HepG2 (cell line): ENCODE results near the gene CTRL. TPM values are rescaled to one million over a fixed set of nuclear protein-coding genes. Genes with fewer than 3 reads are reported as not detected.

ENCODE experiments used
- ATF4 ChIP-seq, 2 experiments: fragments of 450-650 bp in 1 of 2; sonication (generic) in 1 of 2; formaldehyde crosslinking; IDR thresholded peaks; 2 replicates each; pipeline versions ENCODE4 v1.5.0 to v1.8.0; 2020 to 2022; ENCODE audit warnings: mild to moderate bottlenecking in 1 of 2, missing genetic modification reagents in 1 of 2
- CAMTA2 ChIP-seq: sonication (generic); formaldehyde crosslinking; IDR thresholded peaks from 2 replicates; pipeline ENCODE4 v1.4.0; 2020; ENCODE audit warnings: mild to moderate bottlenecking, missing genetic modification reagents, borderline replicate concordance
- CERS6 ChIP-seq: sonication (generic); formaldehyde crosslinking; IDR thresholded peaks from 2 replicates; pipeline ENCODE4 v1.5.0; 2020; ENCODE audit warnings: missing genetic modification reagents
- EHMT2 ChIP-seq: fragments of 200-600 bp; sonication (generic); IDR thresholded peaks from 2 replicates; pipeline ENCODE4 v1.7.0; 2017; ENCODE audit warnings: antibody characterized with exemption, low read depth, low read length, borderline replicate concordance
- FLYWCH1 ChIP-seq: sonication (generic); formaldehyde crosslinking; IDR thresholded peaks from 2 replicates; pipeline ENCODE4 v1.8.1; 2023; ENCODE audit warnings: mild to moderate bottlenecking, missing genetic modification reagents
- GABPB1 ChIP-seq: IDR thresholded peaks from 2 replicates; pipeline ENCODE4 v1.6.1; 2016; ENCODE audit warnings: mild to moderate bottlenecking, missing genetic modification reagents, moderate library complexity, missing compliant biosample characterization
- HDAC2 ChIP-seq: sonication (generic); formaldehyde crosslinking; IDR thresholded peaks from 2 replicates; pipeline ENCODE4 v1.4.0; 2020; ENCODE audit warnings: missing genetic modification reagents
- ISX ChIP-seq: sonication (generic); formaldehyde crosslinking; conservative IDR thresholded peaks from 2 replicates; pipeline ENCODE4 v1.5.0; 2020; ENCODE audit warnings: missing genetic modification reagents
- MXI1 ChIP-seq: IDR thresholded peaks from 3 replicates; pipeline ENCODE4 v1.6.1; 2012; ENCODE audit warnings: low read depth, low read length, inconsistent platforms, borderline replicate concordance
- NCOA1 ChIP-seq: sonication (generic); formaldehyde crosslinking; IDR thresholded peaks from 2 replicates; pipeline ENCODE4 v1.9.0; 2021; ENCODE audit warnings: missing genetic modification reagents
- NR0B2 ChIP-seq: sonication (generic); formaldehyde crosslinking; IDR thresholded peaks from 2 replicates; pipeline ENCODE4 v1.4.0; 2020; ENCODE audit warnings: mild to moderate bottlenecking, missing genetic modification reagents
- PHB2 ChIP-seq: fragments of 450-650 bp; IDR thresholded peaks from 2 replicates; pipeline ENCODE4 v1.6.1; 2018; ENCODE audit not compliant: partially characterized antibody
- RARG ChIP-seq: sonication (generic); formaldehyde crosslinking; IDR thresholded peaks from 2 replicates; pipeline ENCODE4 v1.4.0; 2020; ENCODE audit warnings: low read depth, mild to moderate bottlenecking, missing genetic modification reagents
- REST ChIP-seq, 2 experiments: IDR thresholded peaks; 2 replicates each; pipeline ENCODE4 v1.6.1; 2011 to 2012; ENCODE audit warnings: low read length in 2 of 2, borderline replicate concordance in 1 of 2, low read depth in 1 of 2, mild to moderate bottlenecking in 1 of 2, moderate library complexity in 1 of 2
- RFX3 ChIP-seq: IDR thresholded peaks from 2 replicates; pipeline ENCODE4 v1.6.1; 2016; ENCODE audit warnings: missing biosample characterization, missing genetic modification reagents
- RNF2 ChIP-seq: fragments of 450-650 bp; conservative IDR thresholded peaks from 2 replicates; pipeline ENCODE4 v1.6.1; 2016; ENCODE audit warnings: low read depth
- SP5 ChIP-seq: IDR thresholded peaks from 2 replicates; pipeline ENCODE4 v1.6.1; 2016; ENCODE audit warnings: low read depth, borderline replicate concordance
- ZNF121 ChIP-seq: sonication (generic); formaldehyde crosslinking; IDR thresholded peaks from 2 replicates; pipeline ENCODE4 v1.5.0; 2020; ENCODE audit warnings: mild to moderate bottlenecking, missing genetic modification reagents
- ZNF230 ChIP-seq: sonication (generic); formaldehyde crosslinking; IDR thresholded peaks from 2 replicates; pipeline ENCODE4 v1.4.0; 2020; ENCODE audit warnings: mild to moderate bottlenecking, missing genetic modification reagents
- ZNF317 ChIP-seq: sonication (generic); formaldehyde crosslinking; IDR thresholded peaks from 2 replicates; pipeline ENCODE4 v1.5.0; 2020; ENCODE audit warnings: mild to moderate bottlenecking, missing genetic modification reagents
- ZNF530 ChIP-seq: sonication (generic); formaldehyde crosslinking; IDR thresholded peaks from 2 replicates; pipeline ENCODE4 v1.5.0; 2020; ENCODE audit warnings: low read depth, mild to moderate bottlenecking, missing genetic modification reagents
- ZNF674 ChIP-seq: sonication (generic); formaldehyde crosslinking; IDR thresholded peaks from 2 replicates; pipeline ENCODE4 v1.5.0; 2020; ENCODE audit warnings: low read depth, mild to moderate bottlenecking, missing genetic modification reagents
- ZNF740 ChIP-seq: sonication (generic); formaldehyde crosslinking; IDR thresholded peaks from 2 replicates; pipeline ENCODE4 v1.4.0; 2020; ENCODE audit warnings: missing genetic modification reagents
- ZSCAN22 ChIP-seq: sonication (generic); formaldehyde crosslinking; IDR thresholded peaks from 2 replicates; pipeline ENCODE4 v1.4.0; 2020; ENCODE audit warnings: mild to moderate bottlenecking, missing genetic modification reagents
- polyA plus RNA-seq, 8 experiments: library from polyadenylated mRNA; depleted of rRNA in 3 of 8; stranded (reverse) in 7 of 8; unstranded in 1 of 8; fragments of >200 nt; fragmentation: Illumina TruSeq in 4 of 8; extraction: Trizol in 4 of 8; gene quantifications; 2 replicates each; pipeline versions ENCODE4 v1.2.1 to v1.2.3, GENCODE V29; 2011 to 2016; ENCODE audit warnings: low read depth in 4 of 8, missing spikeins in 1 of 8, mixed read lengths in 1 of 8; ENCODE audit not compliant: insufficient read depth in 1 of 8
- total RNA-seq, 5 experiments: library from RNA; depleted of rRNA; stranded (reverse); fragments of >200 nt; fragmentation: Illumina TruSeq; extraction: Trizol; gene quantifications; 2 replicates each; pipeline ENCODE4 v1.2.3, GENCODE V29; 2016; ENCODE audit warnings: low read depth in 1 of 5

The CTRL gene
- total and polyA plus RNA-seq, 2 of the 13 experiments (the other 11 are each of a cell fraction or from before 2014, with no cell fraction given): 1.9 to 2.7 TPM

GRCh38 chr16:67936124-67936879, 4.6 kb upstream of the CTRL start, which contains the start of gene PSMB10 (continued):
- TF ChIP-seq ZSCAN22 (no peak), CAMTA2 (CRISPR knock-in tag) (peak; percentile 40; the same call in 1 of the 2 replicates), CERS6 (CRISPR knock-in tag) (no peak), RNF2 (no peak), FLYWCH1 (no peak), HDAC2 (CRISPR knock-in tag) (no peak), ATF4 (CRISPR knock-in tag; IDR thresholded peaks at IDR 0.05) (peak in 1 of 2 experiments; percentile 0; a peak in 1 of 4 replicates), RFX3 (no peak), ISX (CRISPR knock-in tag) (no peak; the same call in 1 of the 2 replicates), ZNF121 (CRISPR knock-in tag) (peak; percentile 13; the same call in 1 of the 2 replicates), ZNF230 (CRISPR knock-in tag) (0 out of 2 replicates have a peak, but pooled peaks have one; percentile 45), REST (IDR thresholded peaks at IDR 0.05; ENCODE audit: borderline replicate concordance in 1 of 2, low read depth in 1 of 2, low read length in 2 of 2) (no peak), NCOA1 (CRISPR knock-in tag) (peak; percentile 32; the same call in 1 of the 2 replicates), GABPB1 (CRISPR knock-in tag) (no peak), MXI1 (no peak; the same call in 2 of the 3 replicates), RARG (CRISPR knock-in tag) (peak; percentile 11; the same call in 1 of the 2 replicates), ZNF530 (CRISPR knock-in tag) (peak; percentile 79; the same call in 1 of the 2 replicates), SP5 (no peak), ZNF740 (CRISPR knock-in tag) (0 out of 2 replicates have a peak, but pooled peaks have one; percentile 13), PHB2 (no peak), ZNF317 (no peak), EHMT2 (no peak), NR0B2 (CRISPR knock-in tag) (peak; percentile 15; the same call in 1 of the 2 replicates), ZNF674 (CRISPR knock-in tag) (no peak)
